ENCODE measurements around the gene OSBPL6.

- TF ChIP-seq, protein P1, sequence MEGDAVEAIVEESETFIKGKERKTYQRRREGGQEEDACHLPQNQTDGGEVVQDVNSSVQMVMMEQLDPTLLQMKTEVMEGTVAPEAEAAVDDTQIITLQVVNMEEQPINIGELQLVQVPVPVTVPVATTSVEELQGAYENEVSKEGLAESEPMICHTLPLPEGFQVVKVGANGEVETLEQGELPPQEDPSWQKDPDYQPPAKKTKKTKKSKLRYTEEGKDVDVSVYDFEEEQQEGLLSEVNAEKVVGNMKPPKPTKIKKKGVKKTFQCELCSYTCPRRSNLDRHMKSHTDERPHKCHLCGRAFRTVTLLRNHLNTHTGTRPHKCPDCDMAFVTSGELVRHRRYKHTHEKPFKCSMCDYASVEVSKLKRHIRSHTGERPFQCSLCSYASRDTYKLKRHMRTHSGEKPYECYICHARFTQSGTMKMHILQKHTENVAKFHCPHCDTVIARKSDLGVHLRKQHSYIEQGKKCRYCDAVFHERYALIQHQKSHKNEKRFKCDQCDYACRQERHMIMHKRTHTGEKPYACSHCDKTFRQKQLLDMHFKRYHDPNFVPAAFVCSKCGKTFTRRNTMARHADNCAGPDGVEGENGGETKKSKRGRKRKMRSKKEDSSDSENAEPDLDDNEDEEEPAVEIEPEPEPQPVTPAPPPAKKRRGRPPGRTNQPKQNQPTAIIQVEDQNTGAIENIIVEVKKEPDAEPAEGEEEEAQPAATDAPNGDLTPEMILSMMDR (IDR thresholded peaks at IDR 0.05) = no peak
- TF ChIP-seq POLR2AphosphoS5 (IDR thresholded peaks at IDR 0.05) = no peak
Measured at GRCh38 chr2:178211460-178211859, 17.1 kb downstream of the OSBPL6 start.

Data from sigmoid colon (tissue), 4 donors.